GM12865 (cell line): ENCODE data around the gene VEGFC.

Experiments
- DNase-seq: peaks from one replicate; pipeline ENCODE4 v3.0.0; 2010; ENCODE audit warnings: low read depth
- H3K4me3 ChIP-seq: 2 replicates; pipeline ENCODE4 v1.5.1; 2011; ENCODE audit warnings: mild to moderate bottlenecking, low read depth, low read length, control low read depth
- TF ChIP-seq, protein P1 (sequence below): IDR thresholded peaks from 2 replicates; pipeline ENCODE4 v1.5.1; 2011; ENCODE audit warnings: low read length, control low read depth, low read depth, inconsistent platforms; ENCODE audit not compliant: insufficient read depth; ENCODE audit errors: missing control alignments

Gene VEGFC

DNA sequence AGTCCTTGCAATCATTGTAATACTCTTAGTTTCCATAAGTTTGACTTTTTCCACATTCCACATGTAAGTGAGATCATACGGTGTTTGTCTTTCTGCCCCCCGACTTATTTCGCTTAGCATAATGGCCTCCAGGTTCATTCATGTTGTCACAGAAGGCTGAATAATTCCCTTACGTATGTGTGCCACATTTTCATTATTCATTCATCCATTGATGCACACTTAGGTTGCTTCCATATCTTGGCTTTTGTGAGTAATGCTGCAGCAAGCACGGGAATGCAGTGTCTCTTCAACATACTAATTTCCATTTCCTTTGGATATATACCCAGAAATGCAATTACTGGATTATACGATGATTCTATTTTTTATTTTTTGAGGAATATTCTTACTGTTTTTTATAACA is 22.0 kb upstream of the VEGFC start:
- TF ChIP-seq, protein P1, sequence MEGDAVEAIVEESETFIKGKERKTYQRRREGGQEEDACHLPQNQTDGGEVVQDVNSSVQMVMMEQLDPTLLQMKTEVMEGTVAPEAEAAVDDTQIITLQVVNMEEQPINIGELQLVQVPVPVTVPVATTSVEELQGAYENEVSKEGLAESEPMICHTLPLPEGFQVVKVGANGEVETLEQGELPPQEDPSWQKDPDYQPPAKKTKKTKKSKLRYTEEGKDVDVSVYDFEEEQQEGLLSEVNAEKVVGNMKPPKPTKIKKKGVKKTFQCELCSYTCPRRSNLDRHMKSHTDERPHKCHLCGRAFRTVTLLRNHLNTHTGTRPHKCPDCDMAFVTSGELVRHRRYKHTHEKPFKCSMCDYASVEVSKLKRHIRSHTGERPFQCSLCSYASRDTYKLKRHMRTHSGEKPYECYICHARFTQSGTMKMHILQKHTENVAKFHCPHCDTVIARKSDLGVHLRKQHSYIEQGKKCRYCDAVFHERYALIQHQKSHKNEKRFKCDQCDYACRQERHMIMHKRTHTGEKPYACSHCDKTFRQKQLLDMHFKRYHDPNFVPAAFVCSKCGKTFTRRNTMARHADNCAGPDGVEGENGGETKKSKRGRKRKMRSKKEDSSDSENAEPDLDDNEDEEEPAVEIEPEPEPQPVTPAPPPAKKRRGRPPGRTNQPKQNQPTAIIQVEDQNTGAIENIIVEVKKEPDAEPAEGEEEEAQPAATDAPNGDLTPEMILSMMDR: no peak
- no peak overlapping the region for H3K4me3 ChIP-seq
- DNase-seq: no peak

DNA sequence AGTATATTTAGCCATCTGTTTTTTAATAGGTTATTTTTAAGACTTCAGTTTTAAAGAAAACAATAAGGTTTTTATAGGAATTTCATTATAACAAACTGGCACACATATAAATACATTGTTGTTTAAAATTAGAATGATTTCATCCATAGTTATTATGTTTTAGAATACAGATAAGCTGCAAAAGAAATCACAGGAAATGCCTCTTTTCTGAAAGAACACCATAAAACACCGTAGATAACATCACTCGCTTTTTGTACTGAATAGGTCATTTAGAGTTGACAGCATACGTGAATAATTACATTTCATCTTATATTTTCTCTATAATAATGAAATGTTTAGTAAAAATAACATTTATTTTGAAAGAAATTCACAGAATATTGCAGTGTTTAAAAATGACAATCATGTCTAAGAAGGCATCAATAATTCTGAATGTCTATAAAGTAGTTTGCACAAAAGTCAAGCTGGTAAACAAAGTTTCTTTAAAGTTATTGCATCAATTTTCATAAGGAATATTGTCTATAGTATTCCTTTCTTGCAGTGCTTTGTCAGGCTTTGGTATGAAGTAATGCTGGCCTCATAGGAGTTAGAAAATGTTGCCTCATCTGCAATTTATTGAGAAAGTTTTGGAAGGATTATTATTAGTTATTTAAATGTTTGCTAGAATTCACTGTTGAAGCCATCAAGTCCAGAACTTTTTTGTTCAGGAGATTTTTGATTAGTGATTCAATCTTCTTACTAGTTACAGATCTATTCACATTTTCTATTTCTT is 17.9 kb upstream of the VEGFC start:
- no peak for DNase-seq
- TF ChIP-seq, protein P1: no peak
- no peak overlapping the region for H3K4me3 ChIP-seq

DNA sequence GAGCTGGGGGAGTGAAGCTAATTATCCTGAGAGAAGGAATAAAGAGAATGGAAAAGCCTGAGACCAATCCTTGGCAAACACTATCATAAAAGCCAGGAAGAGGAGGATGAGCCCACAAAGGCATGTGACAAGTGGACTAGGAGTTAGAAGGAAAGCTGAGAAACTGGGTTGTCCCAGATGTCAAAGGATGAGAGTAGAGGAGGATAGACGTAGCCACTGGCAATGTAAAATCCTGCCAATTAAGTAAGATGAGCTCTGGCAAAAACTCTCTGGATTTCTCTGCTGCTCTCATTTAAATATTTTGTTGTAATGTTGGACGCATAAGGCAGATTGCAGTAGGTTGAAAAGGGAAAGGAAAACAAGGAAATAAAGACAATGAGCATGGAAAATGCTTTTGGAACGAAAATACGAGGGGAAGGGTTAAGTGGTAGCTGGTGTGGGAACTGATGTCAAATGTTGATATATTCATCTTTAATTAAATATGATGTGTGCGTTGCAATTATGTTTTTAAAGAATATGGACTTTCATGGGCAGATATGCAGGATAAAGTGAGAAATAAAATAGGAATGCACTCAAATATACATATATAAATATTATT is 14.2 kb upstream of the VEGFC start:
- DNase-seq: no peak
- TF ChIP-seq, protein P1: no peak
- no peak overlapping the region for H3K4me3 ChIP-seq

DNA sequence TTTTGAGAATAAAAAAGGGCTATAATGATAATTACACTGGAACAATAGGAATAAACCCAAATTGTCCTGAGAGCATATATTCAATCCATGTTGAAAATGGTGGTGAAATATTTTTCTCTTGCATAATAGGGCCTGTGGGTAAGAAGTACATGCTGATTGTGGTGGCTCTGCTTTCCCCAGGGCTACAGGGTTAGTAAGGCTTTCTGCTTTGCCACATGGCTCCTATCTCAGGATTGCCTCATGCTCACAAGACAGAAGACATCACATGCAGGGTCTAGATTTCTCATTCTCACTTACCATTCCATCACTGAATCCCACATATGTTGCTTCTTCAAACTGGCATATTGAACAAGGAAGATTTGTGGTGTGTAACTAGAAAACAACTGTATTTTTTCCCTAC is 12.4 kb upstream of the VEGFC start:
- no peak for DNase-seq
- TF ChIP-seq, protein P1: no peak

DNA sequence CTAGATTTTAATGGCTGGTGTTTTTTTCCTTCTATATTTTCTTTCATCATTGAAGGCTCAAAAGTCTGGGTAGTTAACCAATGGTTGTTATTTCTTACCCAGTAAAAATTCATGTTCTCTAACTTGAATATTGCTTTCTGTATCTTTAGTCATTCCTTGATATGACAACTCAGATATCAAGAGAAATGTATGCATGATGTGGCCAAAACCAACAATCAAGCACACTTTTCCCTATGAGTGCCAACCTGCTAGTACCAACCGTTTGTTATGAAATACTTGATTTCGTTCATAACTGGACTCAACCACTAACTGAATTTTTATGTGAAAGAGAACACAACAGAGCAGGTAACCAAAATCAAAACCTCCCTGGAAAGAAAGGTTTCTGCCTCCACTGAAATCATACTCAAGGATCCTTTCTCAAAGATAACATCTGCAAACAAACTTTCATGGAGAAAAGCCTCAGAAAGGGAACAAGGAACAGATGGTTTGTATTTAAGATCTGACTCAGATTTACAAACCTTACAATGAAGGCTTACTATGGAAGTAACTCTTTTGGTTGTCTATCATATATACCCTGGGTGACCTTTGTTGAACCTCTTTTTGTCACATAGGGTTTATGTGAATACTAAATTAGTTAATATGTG is 8.3 kb upstream of the VEGFC start:
- TF ChIP-seq, protein P1: no peak
- no peak for DNase-seq
- no peak overlapping the region for H3K4me3 ChIP-seq

More for the DNA sequence above, 12.4 kb upstream of the VEGFC start:
- no peak overlapping the region for H3K4me3 ChIP-seq

DNA sequence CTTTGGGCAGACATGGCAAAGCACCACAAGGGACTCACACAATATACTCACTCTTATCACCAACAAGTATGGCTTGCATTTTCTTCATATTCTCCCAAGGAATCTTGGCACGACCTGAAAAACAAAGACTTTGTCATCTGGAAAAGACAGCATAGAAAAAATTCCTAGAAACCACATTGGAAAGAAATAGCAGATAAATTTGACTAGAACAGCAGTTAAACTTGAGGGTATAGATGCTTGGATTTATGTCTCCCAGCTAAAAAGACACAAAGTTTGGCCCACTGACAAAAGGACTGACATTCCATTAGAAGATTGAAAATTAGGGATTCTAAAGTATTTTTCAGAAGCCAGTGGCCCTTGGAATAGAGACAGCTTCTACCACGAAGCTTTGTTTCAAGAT is 6.9 kb upstream of the VEGFC start:
- DNase-seq: no peak
- H3K4me3 ChIP-seq: no peak overlapping the region
- TF ChIP-seq, protein P1: no peak
